IMR-90 (cell line): Measurements from ENCODE around the gene ISG20L2.

ENCODE experiments used
- BHLHE40 ChIP-seq: fragments of 150-350 bp; IDR thresholded peaks from 2 replicates; pipeline ENCODE4 v1.6.1; 2016; ENCODE audit warnings: mild to moderate bottlenecking, low read depth, low read length
- CEBPB ChIP-seq: IDR thresholded peaks from 2 replicates; pipeline ENCODE4 v1.6.1; 2012; ENCODE audit warnings: low read depth, low read length, improper control_type of control experiment
- CHD1 ChIP-seq: IDR thresholded peaks from 2 replicates; pipeline ENCODE4 v1.6.1; 2012; ENCODE audit warnings: low read depth, low read length, improper control_type of control experiment
- CTCF ChIP-seq: conservative IDR thresholded peaks from 2 replicates; pipeline ENCODE4 v1.5.1; 2012; ENCODE audit warnings: mild to moderate bottlenecking, low read depth, low read length, improper control_type of control experiment
- MAFK ChIP-seq: IDR thresholded peaks from 2 replicates; pipeline ENCODE4 v1.6.1; 2012; ENCODE audit warnings: low read depth, low read length, improper control_type of control experiment
- MAZ ChIP-seq: IDR thresholded peaks from 2 replicates; pipeline ENCODE4 v1.6.1; 2012; ENCODE audit warnings: low read depth, mild to moderate bottlenecking, low read length, improper control_type of control experiment, moderate library complexity, borderline replicate concordance
- MXI1 ChIP-seq: IDR thresholded peaks from 2 replicates; pipeline ENCODE4 v1.6.1; 2012; ENCODE audit warnings: low read depth, mild to moderate bottlenecking, low read length, moderate library complexity, borderline replicate concordance
- NFE2L2 ChIP-seq: fragments of 150-350 bp; IDR thresholded peaks from 2 replicates; pipeline ENCODE4 v1.6.1; 2016; ENCODE audit warnings: low read depth, mild to moderate bottlenecking, low read length
- POLR2A ChIP-seq: IDR thresholded peaks from 2 replicates; pipeline ENCODE4 v1.6.1; 2012; ENCODE audit warnings: mild to moderate bottlenecking, low read depth, low read length
- RAD21 ChIP-seq: IDR thresholded peaks from 2 replicates; pipeline ENCODE4 v1.6.1; 2012; ENCODE audit warnings: low read length, improper control_type of control experiment
- RCOR1 ChIP-seq: IDR thresholded peaks from 2 replicates; pipeline ENCODE4 v1.6.1; 2012; ENCODE audit warnings: mild to moderate bottlenecking, low read length, improper control_type of control experiment; ENCODE audit not compliant: insufficient replicate concordance
- RFX5 ChIP-seq: IDR thresholded peaks from 2 replicates; pipeline ENCODE4 v1.8.0; 2012; ENCODE audit warnings: low read depth, mild to moderate bottlenecking, low read length, moderate library complexity
- SMC3 ChIP-seq: fragments of 150-350 bp; IDR thresholded peaks from 2 replicates; pipeline ENCODE4 v1.6.1; 2016; ENCODE audit warnings: low read depth, mild to moderate bottlenecking, antibody characterized with exemption, low read length, moderate library complexity
- USF2 ChIP-seq: fragments of 150-350 bp; IDR thresholded peaks from 2 replicates; pipeline ENCODE4 v1.6.1; 2017; ENCODE audit warnings: mild to moderate bottlenecking, antibody characterized with exemption, low read length, low read depth

GRCh38 chr1:156705321-156705917 is 23.1 kb downstream of the ISG20L2 start, which contains the start of gene CRABP2:
- TF ChIP-seq CTCF: no peak
- TF ChIP-seq SMC3: no peak
- TF ChIP-seq RCOR1: no peak
- TF ChIP-seq NFE2L2: no peak
- TF ChIP-seq POLR2A: no peak
- no peak for TF ChIP-seq RAD21
- no peak for TF ChIP-seq MAZ
- no peak for TF ChIP-seq MAFK
- no peak for TF ChIP-seq USF2
- no peak for TF ChIP-seq RFX5
- no peak; the same call in 1 of the 2 replicates for TF ChIP-seq CHD1
- no peak for TF ChIP-seq MXI1
- no peak for TF ChIP-seq BHLHE40
- no peak for TF ChIP-seq CEBPB
